Germinal center (tissue), 1 donor: ENCODE measurements around the gene ELL2.
"Not testable (repeated sequence)": the region's sequence is repeated elsewhere in the genome, so short reads cannot be mapped to it uniquely, and the experiment has no call there.

Source experiments
- DNase-seq: peaks from one replicate; pipeline ENCODE4 v3.0.0; 2012; ENCODE audit warnings: mixed read lengths, low spot score

ELL2 gene

GRCh38 chr5:95838001-95838520 lies 123.6 kb downstream of the ELL2 start:
- no peak for DNase-seq

GRCh38 chr5:95837492-95837891 lies 124.2 kb downstream of the ELL2 start:
- DNase-seq, result no peak

- DNase-seq, result not testable (repeated sequence)
Measured at GRCh38 chr5:95836971-95837370, 124.7 kb downstream of the ELL2 start.

- DNase-seq, result no peak
Measured at GRCh38 chr5:95836544-95836943, 125.1 kb downstream of the ELL2 start.

GRCh38 chr5:95835682-95836385 lies 125.8 kb downstream of the ELL2 start:
- no peak for DNase-seq
